Suppressor macrophage treated with lipopolysaccharide for 1 hour (primary cell): ENCODE results near the gene DMPK.
"Not testable (repeated sequence)": the region's sequence is repeated elsewhere in the genome, so short reads cannot be mapped to it uniquely, and the experiment has no call there.

Source experiments
- DNase-seq, 3 donors: peaks; one replicate each; pipeline ENCODE4 v3.0.0-alpha.2; 2020 to 2022

The DMPK gene

DNA sequence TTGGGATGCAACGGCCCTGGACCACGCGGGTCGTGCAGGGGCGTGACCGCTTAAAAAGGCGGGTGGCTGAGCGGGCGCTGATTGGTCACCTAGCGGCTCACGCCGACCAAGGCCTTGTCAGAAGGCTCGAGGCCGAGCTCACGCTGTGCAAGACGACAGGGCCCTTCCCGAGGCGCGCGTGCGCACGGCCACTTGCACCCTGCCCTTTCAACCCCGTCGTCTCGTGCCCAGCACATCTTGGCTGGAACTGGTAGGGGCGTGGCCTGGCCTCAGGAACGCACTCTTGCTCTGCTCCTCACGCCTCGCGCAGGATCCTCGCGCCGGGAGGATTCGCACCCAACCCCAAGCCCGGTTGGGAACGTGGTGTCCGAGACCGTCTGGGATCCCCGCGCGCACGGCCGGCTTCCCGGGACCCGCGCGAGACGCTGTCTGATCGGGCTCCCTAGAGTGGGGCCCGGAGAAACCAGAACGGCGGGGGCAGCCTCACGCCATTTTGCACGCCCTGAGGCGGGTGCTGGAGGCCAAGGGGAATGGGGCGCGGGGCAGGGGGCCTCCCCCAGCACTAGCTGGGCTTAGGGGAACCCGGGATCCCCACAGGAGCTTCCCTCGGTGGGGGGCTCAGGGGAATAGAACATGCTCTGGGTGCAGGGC is 49.0 kb downstream of the DMPK start, which contains the start of gene MEIOSIN:
TSS of gene MEIOSIN (plus strand) at position 280 of the 651 bp plus-strand sequence. CDS start 1,938 bp downstream, outside the sequence.
- no peak for DNase-seq

DNA sequence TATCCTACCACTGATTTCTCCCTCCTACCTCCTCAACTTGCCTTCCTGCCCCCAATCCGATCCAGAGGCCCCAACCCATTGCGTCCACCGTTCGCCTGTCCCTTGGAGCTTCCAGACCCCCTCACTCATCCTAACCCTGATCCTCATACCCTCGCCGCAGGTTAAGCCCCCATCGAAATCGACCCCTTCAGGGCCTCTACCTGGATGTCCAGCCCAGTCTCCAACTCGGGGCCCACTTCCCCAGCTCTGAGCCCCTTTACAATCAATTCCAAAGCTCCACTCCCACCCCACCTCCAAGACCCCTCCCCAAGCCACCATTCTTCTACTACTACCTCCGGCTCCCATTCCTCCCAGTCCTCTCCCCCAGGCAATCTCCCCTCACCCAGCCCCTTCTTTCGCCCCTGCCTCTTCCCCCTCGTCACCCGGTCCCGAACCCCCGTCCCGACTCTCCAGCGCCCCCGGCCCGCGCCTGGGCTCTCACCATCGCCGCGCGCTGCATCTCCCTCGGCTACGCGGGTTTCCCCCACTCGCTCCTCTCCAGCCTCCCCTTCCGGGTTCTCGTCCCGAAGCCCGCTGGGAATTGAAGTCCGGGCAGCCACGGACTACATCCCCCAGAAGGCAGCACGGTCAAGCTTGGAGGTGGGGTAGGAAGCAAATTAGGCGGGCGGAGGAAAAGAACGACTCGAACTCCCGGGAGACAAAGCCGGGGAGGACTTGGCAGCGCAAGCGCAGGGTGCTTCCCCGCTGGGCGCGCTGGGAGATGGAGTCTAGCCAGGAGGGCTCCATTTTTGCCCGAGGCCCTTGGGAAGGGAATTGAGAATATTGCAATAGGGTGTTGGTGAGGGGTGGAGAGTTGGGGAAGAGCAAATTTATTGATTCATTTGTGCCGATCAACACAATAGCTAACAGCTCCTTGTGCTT is 51.7 kb downstream of the DMPK start, which contains the start of gene FBXO46:
TSS of gene FBXO46 (minus strand) at position 529 of the 921 bp plus-strand sequence. CDS start 17,401 bp downstream, outside the sequence.
- DNase-seq, result peak; percentile 97 to 98 (median 98)

DNA sequence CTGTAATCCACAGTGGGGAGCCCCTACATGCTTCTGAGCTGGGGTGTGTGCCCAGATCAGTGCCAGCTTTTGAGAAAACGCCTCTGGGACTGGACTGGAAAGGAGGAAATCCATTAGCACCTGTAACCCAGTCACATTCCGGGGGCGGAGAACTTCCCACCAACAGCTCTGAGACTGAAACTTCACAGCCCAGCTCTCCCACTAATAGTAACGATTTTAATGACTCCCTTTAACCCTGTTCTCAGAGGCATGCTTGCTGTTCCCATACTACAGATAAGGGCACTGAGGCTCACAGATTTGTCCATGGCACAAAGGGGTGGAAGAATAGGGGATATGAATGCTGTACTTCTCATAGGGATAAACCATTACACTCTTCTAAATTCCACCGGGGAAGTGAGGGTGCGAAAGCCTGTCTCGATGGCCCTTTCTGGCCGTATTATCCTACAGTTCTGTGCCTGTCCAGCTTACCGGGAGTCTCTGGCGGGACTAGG is 52.4 kb downstream of the DMPK start:
- peak; percentile 31 to 48 (median 41) for DNase-seq

DNA sequence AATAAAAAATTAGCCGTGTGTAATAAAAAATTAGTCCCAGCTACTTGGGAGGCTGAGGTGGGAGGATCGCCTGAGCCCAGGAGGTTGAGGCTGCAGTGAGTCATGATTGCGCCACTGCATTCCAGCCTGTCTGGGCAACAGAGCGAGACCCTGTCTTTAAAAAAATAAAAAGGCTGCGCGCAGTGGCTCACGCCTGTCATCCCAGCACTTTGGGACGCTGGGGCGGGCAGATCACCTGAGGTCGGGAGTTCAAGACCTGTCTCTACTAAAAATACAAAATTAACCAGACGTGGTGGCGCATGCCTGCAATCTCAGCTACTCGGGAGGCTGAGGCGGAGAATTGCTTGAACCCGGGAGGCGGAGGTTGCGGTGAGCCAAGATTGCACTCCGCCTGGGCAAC is 53.6 kb downstream of the DMPK start:
- not testable (repeated sequence) for DNase-seq

- DNase-seq, result not testable (repeated sequence)
These were observed 62.2 kb downstream of the DMPK start for GRCh38 chr19:45720065-45720464.
